Activated CD8-positive, alpha-beta memory T cell treated with anti-CD3 and anti-CD28 coated beads for 36 hours (primary cell): Measurements from ENCODE around the gene SPAG17. TPM values are rescaled to one million over a fixed set of nuclear protein-coding genes. Genes with fewer than 3 reads are reported as not detected.

Experiments
- CTCF ChIA-PET: fragments of 350-600 bp; sonication (Branson Sonifier 250); formaldehyde crosslinking; loops from one replicate; lab custom pipeline; 2021; ENCODE audit warnings: antibody characterized with exemption; lab: Charles Lee
- POLR2A ChIA-PET: fragments of 350-600 bp; sonication (Branson Sonifier 250); formaldehyde crosslinking; loops from one replicate; lab custom pipeline; 2021; ENCODE audit warnings: antibody characterized with exemption; lab: Charles Lee
- total RNA-seq, 2 experiments: library from RNA; stranded (reverse); gene quantifications; one replicate each; pipeline ENCODE4 v1.2.3, GENCODE V29; 2021

Gene SPAG17
- total RNA-seq, 2 experiments from 2014 or later, result not detected

GRCh38 chr1:118183586-118183985 is 1.4 kb downstream of the SPAG17 start:
- CTCF ChIA-PET, result no interaction called here
- POLR2A ChIA-PET, result no interaction called here

DNA sequence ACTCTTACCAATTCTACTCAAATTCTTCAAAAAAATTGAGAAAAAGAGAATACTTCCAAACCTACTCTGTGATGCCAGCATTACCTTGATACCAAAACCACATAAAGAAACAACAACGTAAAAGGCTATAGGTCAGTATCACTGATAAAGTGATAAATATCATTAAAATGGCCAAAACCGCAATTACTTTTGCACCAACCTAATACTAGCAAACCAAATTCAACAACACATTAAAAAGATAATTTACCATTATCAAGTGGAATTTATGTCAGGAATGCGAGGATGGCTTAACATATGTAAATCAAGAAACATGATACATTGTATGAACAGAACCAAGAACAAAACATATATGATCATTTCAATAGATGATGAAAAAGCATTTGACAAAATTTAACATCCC is 7.0 kb downstream of the SPAG17 start:
- POLR2A ChIA-PET, result interaction anchor here (0.7 kb wide), 1 partner anchor 18 kb away, joined by 5 read pairs; no protein-coding TSS in a partner anchor

GRCh38 chr1:118169016-118169415 is 16.0 kb downstream of the SPAG17 start:
- ChIA-PET POLR2A (no interaction called here), CTCF (interaction anchor here (0.6 kb wide), 1 partner anchor 138 kb away, joined by 3 read pairs; no protein-coding TSS in a partner anchor)

More for the DNA sequence above, 7.0 kb downstream of the SPAG17 start:
- CTCF ChIA-PET, result no interaction called here

- CTCF ChIA-PET, result no interaction called here
- POLR2A ChIA-PET, result interaction anchor here (0.6 kb wide), 1 partner anchor 18 kb away, joined by 5 read pairs; no protein-coding TSS in a partner anchor
Observed at GRCh38 chr1:118160806-118161205, 24.2 kb downstream of the SPAG17 start.

- CTCF ChIA-PET, result no interaction called here
- POLR2A ChIA-PET, result no interaction called here
Observed at GRCh38 chr1:118159569-118159968, 25.5 kb downstream of the SPAG17 start.

- ChIA-PET POLR2A (no interaction called here), CTCF (no interaction called here)
Observed at GRCh38 chr1:118158924-118159323, 26.1 kb downstream of the SPAG17 start.

- ChIA-PET POLR2A (no interaction called here), CTCF (no interaction called here)
Observed at GRCh38 chr1:118157506-118157905, 27.5 kb downstream of the SPAG17 start.

- CTCF ChIA-PET, result no interaction called here
- POLR2A ChIA-PET, result no interaction called here
Observed at GRCh38 chr1:118155106-118155505, 29.9 kb downstream of the SPAG17 start.

DNA sequence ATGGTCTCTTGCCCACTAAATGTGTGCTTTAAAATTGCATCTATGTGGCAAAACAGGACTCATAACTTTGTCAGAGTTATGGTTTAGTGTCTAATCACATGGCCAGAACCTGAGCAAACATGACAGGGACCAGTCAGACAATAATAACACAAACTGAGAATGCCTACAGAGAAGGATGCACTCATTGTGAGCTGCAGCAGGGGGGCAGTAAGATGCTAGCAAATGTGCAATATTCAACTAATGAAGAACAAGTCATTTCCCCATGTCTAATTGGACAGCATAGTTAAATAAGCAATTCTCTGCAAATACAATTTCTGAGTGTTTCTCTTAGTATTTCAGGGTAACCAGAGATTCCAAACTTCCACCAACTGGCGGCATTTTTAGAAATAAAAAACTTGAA is 30.8 kb downstream of the SPAG17 start:
- ChIA-PET POLR2A (no interaction called here), CTCF (no interaction called here)

DNA sequence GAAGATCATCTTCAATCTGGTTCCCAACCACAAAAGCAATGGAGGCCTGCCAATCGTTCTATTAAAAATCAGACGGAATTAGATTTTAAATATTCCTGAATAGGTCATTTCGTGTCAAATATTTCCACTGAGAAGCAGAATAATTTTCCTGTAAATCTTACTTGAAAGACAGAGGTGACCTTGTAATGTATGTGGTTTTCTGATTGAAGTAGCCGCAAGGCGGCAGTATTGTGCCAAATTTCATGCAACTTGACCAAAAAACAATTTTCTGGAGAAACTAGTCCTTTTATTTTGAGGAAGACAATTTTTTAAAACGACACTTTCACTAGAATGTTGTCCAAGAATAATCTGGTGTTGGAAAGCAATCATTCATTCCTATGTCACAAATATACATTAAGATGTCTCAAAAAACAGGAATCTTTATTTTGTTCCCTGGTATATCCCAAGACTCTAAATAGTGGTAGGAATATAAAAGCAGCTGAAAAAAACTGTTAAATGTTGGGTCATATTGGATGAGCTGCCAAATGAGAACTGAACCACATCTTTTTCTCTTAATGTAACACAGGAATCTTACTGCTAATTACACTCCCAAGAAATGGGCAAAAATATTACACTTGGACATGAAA is 33.6 kb downstream of the SPAG17 start:
- ChIA-PET POLR2A (no interaction called here), CTCF (no interaction called here)

DNA sequence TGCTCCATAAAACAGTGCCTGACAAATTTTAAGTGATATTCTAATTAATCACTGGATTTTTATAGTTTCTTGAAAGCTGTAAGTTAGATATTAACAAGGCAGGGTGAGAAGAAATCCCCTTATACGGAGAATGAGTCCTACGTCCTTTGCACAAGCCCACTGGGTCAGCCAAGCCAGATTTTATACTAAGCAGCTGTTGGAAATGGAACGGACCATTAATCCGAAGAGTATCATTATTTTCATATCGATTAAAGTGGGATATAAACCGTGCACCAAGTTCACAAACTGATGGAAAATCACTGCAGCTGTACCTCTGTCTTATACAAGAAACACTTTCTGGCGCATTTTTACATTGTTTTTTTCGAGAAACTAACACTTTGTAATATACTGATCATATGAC is 35.2 kb downstream of the SPAG17 start:
- ChIA-PET POLR2A (no interaction called here), CTCF (no interaction called here)

GRCh38 chr1:118148034-118148433 is 37.0 kb downstream of the SPAG17 start:
- CTCF ChIA-PET, result no interaction called here

GRCh38 chr1:118147522-118147921 is 37.5 kb downstream of the SPAG17 start:
- ChIA-PET CTCF (no interaction called here), POLR2A (no interaction called here)

More at GRCh38 chr1:118148034-118148433, 37.0 kb downstream of the SPAG17 start:
- POLR2A ChIA-PET, result no interaction called here

DNA sequence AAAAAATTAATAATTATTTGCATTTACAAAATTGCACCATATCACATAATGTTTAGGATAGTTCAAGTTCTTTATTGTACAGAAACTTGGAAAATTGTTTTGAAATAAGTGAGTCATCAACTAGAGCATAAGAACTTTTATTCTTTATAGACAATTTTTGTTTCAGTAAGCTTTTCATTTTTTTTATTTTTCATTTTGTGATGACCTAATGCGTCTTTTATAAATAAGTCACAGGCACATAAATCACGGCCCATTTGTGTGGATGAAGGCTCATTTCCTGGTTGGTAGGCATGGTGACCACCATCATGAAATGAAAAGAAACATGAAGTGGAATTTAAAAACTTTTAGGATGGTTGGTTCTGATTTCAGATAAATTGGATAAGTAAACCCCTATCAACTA is 39.3 kb downstream of the SPAG17 start:
- CTCF ChIA-PET, result no interaction called here
- POLR2A ChIA-PET, result no interaction called here

DNA sequence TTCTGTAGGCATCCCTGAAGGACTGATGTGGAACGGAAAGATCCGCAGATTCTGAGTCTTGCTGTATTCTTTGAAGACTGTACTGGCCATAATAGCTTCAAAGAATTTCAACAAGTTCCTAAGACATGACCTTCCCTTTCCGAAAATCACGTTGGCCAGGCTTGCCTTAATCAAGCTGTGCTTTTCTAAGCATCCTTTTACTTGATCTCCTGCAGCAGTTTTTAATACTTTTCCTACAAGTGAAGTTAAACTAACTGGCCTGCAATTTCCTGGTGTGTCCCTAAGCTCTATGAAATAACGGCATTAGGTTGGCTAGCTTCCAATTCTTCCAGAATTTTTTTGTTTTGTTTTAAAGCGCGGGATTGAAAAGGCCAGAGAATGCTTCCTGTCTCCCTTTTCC is 40.3 kb downstream of the SPAG17 start:
- ChIA-PET POLR2A (no interaction called here), CTCF (no interaction called here)

GRCh38 chr1:118143831-118144230 is 41.2 kb downstream of the SPAG17 start:
- ChIA-PET POLR2A (no interaction called here), CTCF (no interaction called here)

- ChIA-PET CTCF (no interaction called here), POLR2A (no interaction called here)
Observed at GRCh38 chr1:118143121-118143520, 41.9 kb downstream of the SPAG17 start.

- POLR2A ChIA-PET, result no interaction called here
- CTCF ChIA-PET, result no interaction called here
Observed at GRCh38 chr1:118142546-118142945, 42.5 kb downstream of the SPAG17 start.

- POLR2A ChIA-PET, result no interaction called here
- CTCF ChIA-PET, result no interaction called here
Observed at GRCh38 chr1:118137900-118138299, 47.1 kb downstream of the SPAG17 start.

DNA sequence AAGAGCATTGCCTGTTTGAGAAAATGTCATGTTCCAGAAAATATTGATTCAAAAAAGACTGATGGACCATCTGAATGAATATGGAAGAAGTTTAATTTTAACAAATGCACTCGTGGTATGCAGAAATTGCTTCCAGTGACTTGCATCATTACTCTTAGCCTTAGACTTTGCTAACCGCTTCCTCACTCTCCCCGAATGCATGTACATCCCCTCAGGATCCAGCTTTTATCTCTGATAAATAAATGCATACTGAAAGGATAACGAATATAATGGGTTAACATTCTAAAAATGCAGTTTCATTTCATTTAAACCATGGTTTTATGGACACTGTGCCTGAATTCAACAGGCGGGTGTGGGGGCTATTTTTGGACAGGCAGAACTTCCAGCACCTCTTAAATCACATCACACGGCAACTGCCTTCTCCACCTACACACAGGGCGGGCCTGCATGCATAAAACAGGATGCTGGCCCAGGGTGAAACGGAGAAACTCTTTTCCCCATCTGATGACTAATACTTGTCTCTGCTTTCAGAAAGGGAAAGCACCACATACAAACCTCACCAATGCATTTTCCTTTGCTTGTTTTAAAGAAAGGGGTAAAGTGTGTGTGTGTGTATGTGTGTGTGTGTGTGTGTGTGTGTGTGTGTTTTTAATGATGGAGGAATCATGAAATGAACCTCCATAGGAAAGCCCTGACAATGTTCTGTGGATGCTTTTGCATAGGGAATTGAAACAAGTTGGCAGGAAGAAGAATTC is 48.7 kb downstream of the SPAG17 start:
- POLR2A ChIA-PET, result no interaction called here
- CTCF ChIA-PET, result no interaction called here

DNA sequence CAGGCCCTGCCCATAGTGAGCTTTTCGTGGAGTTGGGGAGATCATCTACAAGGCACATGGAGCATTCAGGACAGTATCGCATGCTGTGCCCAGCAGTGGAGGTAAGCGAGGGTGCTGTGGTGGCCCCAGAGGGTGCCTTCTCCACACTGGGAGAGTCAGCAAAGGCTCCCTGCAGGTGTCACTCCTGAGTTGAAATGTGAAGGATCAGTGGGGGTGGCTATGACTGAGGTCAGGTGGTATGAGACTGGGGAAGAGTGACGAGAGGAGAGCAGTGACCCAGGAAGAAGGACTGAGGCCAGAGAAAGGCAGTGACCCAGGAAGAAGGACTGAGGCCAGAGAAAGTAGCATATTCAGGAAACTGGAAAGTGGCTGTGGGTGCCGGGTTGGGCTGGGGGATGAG is 53.0 kb downstream of the SPAG17 start:
- POLR2A ChIA-PET, result no interaction called here
- CTCF ChIA-PET, result no interaction called here
